Endothelial cell of umbilical vein (primary cell): ENCODE measurements around the gene NFATC2. TPM values are rescaled to one million over a fixed set of nuclear protein-coding genes. Genes with fewer than 3 reads are reported as not detected.

Source experiments
- BruUV-seq: library from RNA; stranded (reverse); fragments of 400-500 nt; replicated peaks from 2 replicates; lab custom pipeline; 2021; lab: Mats Ljungman, UMichigan
- CTCF ChIA-PET: fragments of 300-600, 350-600 bp; sonication (Branson Sonifier 250); formaldehyde crosslinking; loops from one replicate; lab custom pipeline; 2021; ENCODE audit warnings: antibody characterized with exemption, inconsistent platforms; lab: Charles Lee
- POLR2A ChIA-PET: fragments of 300-600, 350-600 bp; sonication (Branson Sonifier 250); formaldehyde crosslinking; loops from one replicate; lab custom pipeline; 2021; ENCODE audit warnings: antibody characterized with exemption, inconsistent platforms; lab: Charles Lee
- DNase-seq: peaks from one replicate; pipeline ENCODE4 v3.0.0-alpha.2; 2011; ENCODE audit warnings: low read depth, low spot score
- FAIRE-seq: peaks from 2 replicates; lab custom pipeline; 2011; peaks lifted over from hg19 to GRCh38; lab: Jason Lieb, UNC
- H2AFZ ChIP-seq: 2 replicates; pipeline ENCODE4 v1.6.0; 2012; ENCODE audit warnings: low read depth, low read length, control low read depth, inconsistent platforms
- H3K27ac ChIP-seq: 2 replicates; pipeline ENCODE4 v1.5.1; 2011; ENCODE audit warnings: low read depth, mild to moderate bottlenecking, control low read depth, low read length, moderate library complexity; ENCODE audit not compliant: insufficient read depth
- H3K27me3 ChIP-seq, 2 experiments: 2 replicates each; pipeline versions ENCODE4 v1.6.0 to v1.6.1; 2011; ENCODE audit warnings: low read length in 2 of 2, mixed read lengths in 1 of 2; ENCODE audit not compliant: control insufficient read depth in 2 of 2, insufficient read depth in 2 of 2
- H3K36me3 ChIP-seq, 2 experiments: 2 replicates in 1 of 2; 3 replicates in 1 of 2; pipeline ENCODE4 v1.5.1; 2011; ENCODE audit warnings: low read length in 2 of 2, mild to moderate bottlenecking in 1 of 2, moderate library complexity in 1 of 2; ENCODE audit not compliant: control insufficient read depth in 2 of 2, insufficient read depth in 2 of 2; ENCODE audit errors: extremely low read depth in 1 of 2
- H3K4me1 ChIP-seq: 3 replicates; pipeline ENCODE4 v1.5.1; 2011; ENCODE audit warnings: mild to moderate bottlenecking, low read length; ENCODE audit not compliant: control insufficient read depth, insufficient read depth; ENCODE audit errors: extremely low read depth
- H3K4me2 ChIP-seq: 2 replicates; pipeline ENCODE4 v1.6.1; 2011; ENCODE audit warnings: low read length, control low read depth, mixed read lengths; ENCODE audit not compliant: insufficient read depth
- H3K4me3 ChIP-seq, 3 experiments: fragments of 200-600 bp in 1 of 3; sonication (generic), shearing (Covaris generic) in 1 of 3; replicated peaks in 1 of 3; 2 replicates each; pipeline ENCODE4 v1.5.1; 2011 to 2016; ENCODE audit warnings: control low read depth in 3 of 3, low read length in 3 of 3, mild to moderate bottlenecking in 2 of 3, inconsistent platforms in 1 of 3, low read depth in 1 of 3, moderate library complexity in 1 of 3; ENCODE audit not compliant: insufficient read depth in 1 of 3
- H3K79me2 ChIP-seq: 2 replicates; pipeline ENCODE4 v1.6.0; 2012; ENCODE audit warnings: low read length, inconsistent platforms; ENCODE audit not compliant: control insufficient read depth, insufficient read depth
- H3K9ac ChIP-seq: replicated peaks from 2 replicates; pipeline ENCODE3; 2011; ENCODE audit warnings: low read length, control low read depth; ENCODE audit not compliant: insufficient read depth; ENCODE audit errors: extremely low read depth
- H3K9me1 ChIP-seq: replicated peaks from 3 replicates; pipeline ENCODE4 v1.6.0; 2011; ENCODE audit warnings: mild to moderate bottlenecking, low read length; ENCODE audit not compliant: control insufficient read depth, insufficient read depth; ENCODE audit errors: extremely low read depth
- H3K9me3 ChIP-seq: replicated peaks from 2 replicates; pipeline ENCODE4 v1.5.1; 2012; ENCODE audit warnings: low read length, inconsistent platforms; ENCODE audit not compliant: control insufficient read depth, insufficient read depth
- H4K20me1 ChIP-seq: replicated peaks from 2 replicates; pipeline ENCODE3; 2011; ENCODE audit warnings: mild to moderate bottlenecking, low read length; ENCODE audit not compliant: control insufficient read depth, insufficient read depth; ENCODE audit errors: extremely low read depth
- EZH2 ChIP-seq: IDR thresholded peaks from 2 replicates; pipeline ENCODE4 v1.6.1; 2012; ENCODE audit warnings: borderline replicate concordance, low read depth, mild to moderate bottlenecking, moderate library complexity, low read length, inconsistent platforms; ENCODE audit not compliant: severe bottlenecking
- FOS ChIP-seq: IDR thresholded peaks from 2 replicates; pipeline ENCODE4 v1.6.1; 2011; ENCODE audit warnings: mild to moderate bottlenecking, low read length, moderate library complexity, borderline replicate concordance; ENCODE audit not compliant: insufficient read depth
- GATA2 ChIP-seq: IDR thresholded peaks from 2 replicates; pipeline ENCODE4 v1.7.0; 2011; ENCODE audit warnings: low read depth, mild to moderate bottlenecking, moderate library complexity, mixed read lengths, low read length; ENCODE audit not compliant: insufficient read length, insufficient read depth
- JUN ChIP-seq: IDR thresholded peaks from 2 replicates; pipeline ENCODE4 v1.6.1; 2011; ENCODE audit warnings: borderline replicate concordance, low read depth; ENCODE audit not compliant: insufficient read length, insufficient read depth
- MYC ChIP-seq: IDR thresholded peaks from one replicate; pipeline ENCODE4 v1.6.1; 2011; ENCODE audit warnings: mild to moderate bottlenecking, low read depth, low read length
- POLR2A ChIP-seq: IDR thresholded peaks from 2 replicates; pipeline ENCODE4 v1.6.1; 2012; ENCODE audit warnings: low read depth, mild to moderate bottlenecking, control low read depth, low read length
- POLR2AphosphoS5 ChIP-seq: IDR thresholded peaks from 2 replicates; pipeline ENCODE4 v1.6.1; 2012; ENCODE audit warnings: low read depth, mild to moderate bottlenecking, control low read depth, low read length, moderate library complexity; ENCODE audit not compliant: insufficient read depth
- dilution Hi-C: fragments of 300-500 bp; cut with MboI; formaldehyde crosslinking; loops from one replicate; pipeline ENCODE4 v1.15.0; 2019; ENCODE audit warnings: low sequenced_read_pairs; ENCODE audit not compliant: extremely low pct_ligation_motif_present
- intact Hi-C: fragments of 100-400 bp; cut with micrococcal nuclease; formaldehyde crosslinking; loops from one replicate; pipeline ENCODE4 v1.10.0; 2022
- polyA plus RNA-seq, 4 experiments: library from polyadenylated mRNA; depleted of rRNA in 3 of 4; stranded (reverse) in 3 of 4; unstranded in 1 of 4; fragments of >200 nt; gene quantifications; 2 replicates each; pipeline versions ENCODE4 v1.2.1 to v1.2.3, GENCODE V29; 2011 to 2012; ENCODE audit warnings: missing spikeins in 1 of 4
- total RNA-seq: library from RNA; stranded (reverse); gene quantifications from 2 replicates; pipeline ENCODE4 v1.2.3, GENCODE V29; 2021
- TF ChIP-seq, protein P1 (sequence below), 2 donors: IDR thresholded peaks; 1 replicate in 1 of 2; 2 replicates in 1 of 2; pipeline ENCODE4 v1.5.1; 2011; ENCODE audit warnings: low read length in 2 of 2, mild to moderate bottlenecking in 2 of 2, moderate library complexity in 2 of 2, control low read depth in 1 of 2, inconsistent platforms in 1 of 2, low read depth in 1 of 2; ENCODE audit not compliant: insufficient read depth in 1 of 2; ENCODE audit errors: extremely low read depth in 1 of 2
- TF ChIP-seq, protein P2 (sequence below): IDR thresholded peaks from 2 replicates; pipeline ENCODE4 v1.6.1; 2011; ENCODE audit not compliant: insufficient read depth, insufficient read length

Gene NFATC2
- total and polyA plus RNA-seq, 2 donors (not counting 3 experiments of a cell fraction or from before 2014, with no cell fraction given): 3.1 to 13.0 TPM

DNA sequence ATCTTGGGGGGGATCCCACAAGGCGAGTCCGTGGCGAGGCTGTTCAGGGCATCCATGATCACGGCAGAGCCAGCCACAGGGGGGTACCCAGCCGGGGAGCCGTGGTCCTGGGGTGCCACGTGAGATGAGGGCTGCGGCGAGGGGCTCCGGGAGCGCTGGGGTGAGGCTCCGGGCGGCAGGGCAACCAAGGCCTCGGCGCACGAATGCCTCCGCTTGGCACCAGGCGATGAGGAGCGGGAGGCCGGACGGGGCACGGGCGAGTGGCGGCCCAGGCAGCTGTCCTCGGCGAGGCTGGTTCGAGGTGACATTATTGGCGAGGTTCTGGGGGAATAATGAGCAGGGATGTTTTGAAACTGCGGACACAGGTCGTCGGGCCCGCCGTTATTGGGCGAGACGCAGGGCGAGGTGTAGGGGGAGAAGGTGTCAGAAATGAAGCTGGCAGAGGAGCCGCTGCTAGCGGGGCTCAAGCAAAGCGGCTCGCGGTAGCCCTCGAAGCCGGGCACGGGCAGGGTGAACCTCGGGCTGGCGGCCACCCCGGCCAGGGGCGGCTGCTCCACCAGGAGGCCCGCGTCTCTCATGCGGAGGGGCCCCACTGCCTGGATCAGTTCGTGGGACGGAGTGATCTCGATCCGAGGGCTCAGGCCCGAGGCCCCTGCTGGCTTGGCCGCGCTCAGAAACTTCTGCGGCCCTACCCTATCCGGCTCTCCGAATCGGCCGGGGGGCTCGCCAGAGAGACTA, 19.1 kb downstream of the NFATC2 start:
- intact Hi-C loops: no loop called here
- no peaks in the 10 kb centered on the region for H3K36me3 ChIP-seq
- DNase-seq (no peak), FAIRE-seq (no peak)
- H3K79me2 ChIP-seq: no peaks in the 10 kb centered on the region
- H3K4me2 ChIP-seq: no peak overlapping the region
- H4K20me1 ChIP-seq: no peaks in the 10 kb centered on the region
- dilution Hi-C loops: no loop called here
- TF ChIP-seq, protein P1, sequence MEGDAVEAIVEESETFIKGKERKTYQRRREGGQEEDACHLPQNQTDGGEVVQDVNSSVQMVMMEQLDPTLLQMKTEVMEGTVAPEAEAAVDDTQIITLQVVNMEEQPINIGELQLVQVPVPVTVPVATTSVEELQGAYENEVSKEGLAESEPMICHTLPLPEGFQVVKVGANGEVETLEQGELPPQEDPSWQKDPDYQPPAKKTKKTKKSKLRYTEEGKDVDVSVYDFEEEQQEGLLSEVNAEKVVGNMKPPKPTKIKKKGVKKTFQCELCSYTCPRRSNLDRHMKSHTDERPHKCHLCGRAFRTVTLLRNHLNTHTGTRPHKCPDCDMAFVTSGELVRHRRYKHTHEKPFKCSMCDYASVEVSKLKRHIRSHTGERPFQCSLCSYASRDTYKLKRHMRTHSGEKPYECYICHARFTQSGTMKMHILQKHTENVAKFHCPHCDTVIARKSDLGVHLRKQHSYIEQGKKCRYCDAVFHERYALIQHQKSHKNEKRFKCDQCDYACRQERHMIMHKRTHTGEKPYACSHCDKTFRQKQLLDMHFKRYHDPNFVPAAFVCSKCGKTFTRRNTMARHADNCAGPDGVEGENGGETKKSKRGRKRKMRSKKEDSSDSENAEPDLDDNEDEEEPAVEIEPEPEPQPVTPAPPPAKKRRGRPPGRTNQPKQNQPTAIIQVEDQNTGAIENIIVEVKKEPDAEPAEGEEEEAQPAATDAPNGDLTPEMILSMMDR (IDR thresholded peaks at IDR 0.05; ENCODE audit: extremely low read depth in 1 of 2, insufficient read depth in 1 of 2, low read depth in 1 of 2, low read length in 2 of 2): no peak
- TF ChIP-seq EZH2 (no peak), POLR2A (no peak), FOS (no peak), GATA2 (no peak), POLR2AphosphoS5 (no peak), MYC (no peak), JUN (no peak)
- TF ChIP-seq, protein P2, sequence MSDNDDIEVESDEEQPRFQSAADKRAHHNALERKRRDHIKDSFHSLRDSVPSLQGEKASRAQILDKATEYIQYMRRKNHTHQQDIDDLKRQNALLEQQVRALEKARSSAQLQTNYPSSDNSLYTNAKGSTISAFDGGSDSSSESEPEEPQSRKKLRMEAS: no peak
- no peaks in the 10 kb centered on the region for H3K9me1 ChIP-seq
- no peaks in the 10 kb centered on the region for H3K27me3 ChIP-seq
- H3K4me3 ChIP-seq: no peak overlapping the region
- CTCF ChIA-PET: no interaction called here
- POLR2A ChIA-PET: no interaction called here
- no peaks in the 10 kb centered on the region for H3K9me3 ChIP-seq
- H3K4me1 ChIP-seq: peaks cover 8% of the 10 kb centered on the region
- no TSS peak for BruUV-seq
- no peak overlapping the region for H3K9ac ChIP-seq
- no peak overlapping the region for H3K27ac ChIP-seq
- no peak overlapping the region for H2AFZ ChIP-seq
